HS-27A (cell line): ENCODE data around the gene NHLRC4.
A peak's percentile ranks its signal among the peaks of the same experiment; 100 is the strongest.

Source experiments
- DNase-seq: peaks from one replicate; pipeline ENCODE4 v3.0.0-alpha.2; 2012; ENCODE audit warnings: low read depth, missing footprints

NHLRC4 gene

GRCh38 chr16:582614-583331, 16.0 kb downstream of the NHLRC4 start:
- DNase-seq, result no peak

GRCh38 chr16:583470-583814, 16.6 kb downstream of the NHLRC4 start:
- DNase-seq, result no peak

GRCh38 chr16:583815-584591, 17.2 kb downstream of the NHLRC4 start:
- DNase-seq, result no peak

- no peak for DNase-seq
Observed at GRCh38 chr16:585351-585750, 18.5 kb downstream of the NHLRC4 start.

GRCh38 chr16:586047-586644, 19.3 kb downstream of the NHLRC4 start:
- DNase-seq, result no peak

GRCh38 chr16:586645-587590, 20.1 kb downstream of the NHLRC4 start:
- DNase-seq, result no peak

- no peak for DNase-seq
Observed at GRCh38 chr16:588639-588888, 21.8 kb downstream of the NHLRC4 start.

- peak; percentile 88 for DNase-seq
Observed at GRCh38 chr16:588889-589657, 22.3 kb downstream of the NHLRC4 start.

GRCh38 chr16:589658-590187, 22.9 kb downstream of the NHLRC4 start, which contains the start of gene RAB40C:
Gene RAB40C (plus strand): TSS chr16:590066. CDS start chr16:590292, 226 bp downstream.
- peak; percentile 88 for DNase-seq

GRCh38 chr16:590188-590814, 23.5 kb downstream of the NHLRC4 start:
- no peak for DNase-seq

- DNase-seq, result no peak
Observed at GRCh38 chr16:590815-591200, 24.0 kb downstream of the NHLRC4 start.

GRCh38 chr16:591231-591630, 24.4 kb downstream of the NHLRC4 start:
- no peak for DNase-seq

GRCh38 chr16:591892-592517, 25.2 kb downstream of the NHLRC4 start:
- no peak for DNase-seq

GRCh38 chr16:592518-593306, 25.9 kb downstream of the NHLRC4 start:
- DNase-seq, result no peak

GRCh38 chr16:593406-593805, 26.6 kb downstream of the NHLRC4 start:
- DNase-seq, result no peak

- DNase-seq, result no peak
Observed at GRCh38 chr16:593807-594206, 27.0 kb downstream of the NHLRC4 start.

- DNase-seq, result no peak
Observed at GRCh38 chr16:595094-595528, 28.3 kb downstream of the NHLRC4 start.

- DNase-seq, result no peak
Observed at GRCh38 chr16:595942-596735, 29.3 kb downstream of the NHLRC4 start.

GRCh38 chr16:596736-597060, 29.9 kb downstream of the NHLRC4 start:
- no peak for DNase-seq
